ENCODE results near the gene RILPL2.

The RILPL2 gene

GRCh38 chr12:123404581-123404980, 31.9 kb downstream of the RILPL2 start:
- H3K27ac ChIP-seq = no peak overlapping the region
- TF ChIP-seq ZFX (IDR thresholded peaks at IDR 0.05) (no peak), CTCF (conservative IDR thresholded peaks at IDR 0.05) (no peak)

GRCh38 chr12:123401753-123402683, 34.5 kb downstream of the RILPL2 start:
- no peak overlapping the region for H3K27ac ChIP-seq
- no peak for TF ChIP-seq ZFX (IDR thresholded peaks at IDR 0.05)
- TF ChIP-seq CTCF (conservative IDR thresholded peaks at IDR 0.05) = no peak

GRCh38 chr12:123399255-123399617, 37.2 kb downstream of the RILPL2 start:
- TF ChIP-seq CTCF (conservative IDR thresholded peaks at IDR 0.05) (no peak), ZFX (IDR thresholded peaks at IDR 0.05) (no peak)
- peak overlapping the region; percentile 71 for H3K27ac ChIP-seq

- H3K27ac ChIP-seq = peak overlapping the region; percentile 71
- TF ChIP-seq CTCF (conservative IDR thresholded peaks at IDR 0.05) (no peak), ZFX (IDR thresholded peaks at IDR 0.05) (no peak)
Observed at GRCh38 chr12:123398550-123399254, 37.8 kb downstream of the RILPL2 start.

- no peak for TF ChIP-seq CTCF (conservative IDR thresholded peaks at IDR 0.05)
- no peak for TF ChIP-seq ZFX (IDR thresholded peaks at IDR 0.05)
- H3K27ac ChIP-seq = peak overlapping the region; percentile 71
Observed at GRCh38 chr12:123398177-123398549, 38.3 kb downstream of the RILPL2 start.

- no peak for TF ChIP-seq ZFX (IDR thresholded peaks at IDR 0.05)
- no peak for TF ChIP-seq CTCF (conservative IDR thresholded peaks at IDR 0.05)
- H3K27ac ChIP-seq = peak overlapping the region; percentile 71
Observed at GRCh38 chr12:123397400-123397799, 39.1 kb downstream of the RILPL2 start.

- H3K27ac ChIP-seq = peak overlapping the region; percentile 71; the same call in 1 of the 2 replicates
- TF ChIP-seq CTCF (conservative IDR thresholded peaks at IDR 0.05) (no peak), ZFX (IDR thresholded peaks at IDR 0.05) (no peak)
Observed at GRCh38 chr12:123396954-123397353, 39.5 kb downstream of the RILPL2 start.

Data from C4-2B (cell line).